SK-N-SH (cell line): ENCODE measurements around the gene ENTPD2.

Experiments used
- CTCF ChIP-seq: fragments of 200-600 bp; sonication (generic); IDR thresholded peaks from 2 replicates; pipeline ENCODE4 v1.6.1; 2017; ENCODE audit warnings: antibody characterized with exemption, mild to moderate bottlenecking, moderate library complexity
- ELF1 ChIP-seq: IDR thresholded peaks from 2 replicates; pipeline ENCODE4 v1.4.0; 2012
- EZH2phosphoT487 ChIP-seq: fragments of 200-600 bp; sonication (generic); IDR thresholded peaks from 2 replicates; pipeline ENCODE4 v1.6.1; 2017; ENCODE audit warnings: low read depth, mixed run types, mild to moderate bottlenecking, antibody characterized with exemption, moderate library complexity, borderline replicate concordance
- FOXM1 ChIP-seq: IDR thresholded peaks from 2 replicates; pipeline ENCODE4 v1.4.0; 2012; ENCODE audit warnings: low read depth, mild to moderate bottlenecking
- GABPA ChIP-seq: IDR thresholded peaks from 2 replicates; pipeline ENCODE4 v1.4.0; 2012; ENCODE audit warnings: low read depth, mild to moderate bottlenecking
- MAX ChIP-seq: IDR thresholded peaks from 2 replicates; pipeline ENCODE4 v1.4.0; 2012; ENCODE audit warnings: low read depth
- NFIC ChIP-seq: IDR thresholded peaks from 2 replicates; pipeline ENCODE4 v1.4.0; 2012; ENCODE audit warnings: borderline replicate concordance
- PBX3 ChIP-seq: IDR thresholded peaks from 2 replicates; pipeline ENCODE4; 2012
- POLR2AphosphoS5 ChIP-seq: IDR thresholded peaks from 2 replicates; pipeline ENCODE4 v1.6.1; 2012; ENCODE audit warnings: low read depth, low read length
- RAD21 ChIP-seq: IDR thresholded peaks from 2 replicates; pipeline ENCODE4 v1.6.1; 2012; ENCODE audit warnings: mild to moderate bottlenecking, low read length
- RCOR1 ChIP-seq: fragments of 150-350 bp; IDR thresholded peaks from 2 replicates; pipeline ENCODE4 v1.6.1; 2017; ENCODE audit warnings: antibody characterized with exemption, low read length
- SIN3A ChIP-seq: IDR thresholded peaks from 2 replicates; pipeline ENCODE4 v1.6.1; 2012; ENCODE audit warnings: low read depth, mild to moderate bottlenecking, low read length, moderate library complexity, borderline replicate concordance
- TAF1 ChIP-seq: IDR thresholded peaks from 2 replicates; pipeline ENCODE4 v1.6.1; 2012; ENCODE audit warnings: low read depth, mild to moderate bottlenecking, low read length, moderate library complexity, borderline replicate concordance

- TF ChIP-seq GABPA, result no peak
- TF ChIP-seq POLR2AphosphoS5, result no peak
- no peak for TF ChIP-seq CTCF
- no peak for TF ChIP-seq ELF1
- no peak for TF ChIP-seq EZH2phosphoT487
- no peak for TF ChIP-seq MAX
- no peak for TF ChIP-seq TAF1
- no peak for TF ChIP-seq PBX3
- no peak for TF ChIP-seq FOXM1
- TF ChIP-seq NFIC, result no peak
- no peak for TF ChIP-seq SIN3A
- no peak for TF ChIP-seq RAD21
- no peak for TF ChIP-seq RCOR1
Measured at GRCh38 chr9:137040568-137040967, 13.3 kb downstream of the ENTPD2 start.
